Astrocyte (in vitro differentiated cells and primary cell): Measurements from ENCODE around the gene POLDIP3. TPM values are rescaled to one million over a fixed set of nuclear protein-coding genes. Genes with fewer than 3 reads are reported as not detected.

Source experiments
- DNase-seq: peaks from one replicate; pipeline ENCODE4 v3.0.0-alpha.2; 2010; ENCODE audit warnings: low read depth
- FAIRE-seq: peaks from 2 replicates; lab custom pipeline; 2011; peaks lifted over from hg19 to GRCh38; lab: Jason Lieb, UNC
- H2AFZ ChIP-seq: 2 replicates; pipeline ENCODE4 v1.6.0; 2012; ENCODE audit warnings: low read depth, low read length, inconsistent platforms
- H3K27ac ChIP-seq: 2 replicates; pipeline ENCODE4 v1.5.1; 2011; ENCODE audit warnings: low read depth, low read length, inconsistent platforms
- H3K27me3 ChIP-seq: 2 replicates; pipeline ENCODE4 v1.6.0; 2011; ENCODE audit warnings: low read length, inconsistent platforms; ENCODE audit not compliant: insufficient read depth
- H3K36me3 ChIP-seq: 2 replicates; pipeline ENCODE4 v1.5.1; 2011; ENCODE audit warnings: low read length, inconsistent platforms; ENCODE audit not compliant: insufficient read depth
- H3K4me1 ChIP-seq: 2 replicates; pipeline ENCODE4 v1.5.1; 2011; ENCODE audit warnings: low read length, inconsistent platforms; ENCODE audit not compliant: insufficient read depth
- H3K4me2 ChIP-seq: 2 replicates; pipeline ENCODE4 v1.6.0; 2012; ENCODE audit warnings: low read length, inconsistent platforms
- H3K4me3 ChIP-seq: 2 replicates; pipeline ENCODE4 v1.5.1; 2011; ENCODE audit warnings: low read depth, mild to moderate bottlenecking, low read length, inconsistent platforms; ENCODE audit not compliant: insufficient read depth
- H3K79me2 ChIP-seq: 2 replicates; pipeline ENCODE4 v1.6.0; 2012; ENCODE audit warnings: mild to moderate bottlenecking, low read length, inconsistent platforms; ENCODE audit not compliant: insufficient read depth
- H3K9ac ChIP-seq: 2 replicates; pipeline ENCODE4 v1.6.0; 2012; ENCODE audit warnings: mild to moderate bottlenecking, low read length, inconsistent platforms
- H3K9me3 ChIP-seq: 2 replicates; pipeline ENCODE4 v1.5.1; 2012; ENCODE audit warnings: low read depth, mild to moderate bottlenecking, low read length, inconsistent platforms; ENCODE audit not compliant: insufficient read depth
- H4K20me1 ChIP-seq: 2 replicates; pipeline ENCODE4 v1.6.0; 2012; ENCODE audit warnings: low read length, inconsistent platforms; ENCODE audit not compliant: insufficient read depth
- H3K27ac Mint-ChIP-seq: one replicate; pipeline ENCODE4 v1.8.0; 2021; ENCODE audit warnings: mild to moderate bottlenecking, mixed read lengths; ENCODE audit not compliant: unreplicated experiment
- H3K27me3 Mint-ChIP-seq: one replicate; pipeline ENCODE4 v1.8.0; 2021; ENCODE audit warnings: low read depth, mixed read lengths; ENCODE audit not compliant: unreplicated experiment
- H3K36me3 Mint-ChIP-seq: one replicate; pipeline ENCODE4 v1.8.0; 2021; ENCODE audit warnings: low read depth, mixed read lengths; ENCODE audit not compliant: unreplicated experiment
- H3K4me1 Mint-ChIP-seq: one replicate; pipeline ENCODE4 v1.8.0; 2021; ENCODE audit warnings: low read depth, mixed read lengths; ENCODE audit not compliant: unreplicated experiment
- H3K4me3 Mint-ChIP-seq: one replicate; pipeline ENCODE4 v1.8.0; 2021; ENCODE audit warnings: mild to moderate bottlenecking, moderate library complexity, mixed read lengths; ENCODE audit not compliant: unreplicated experiment
- H3K9me3 Mint-ChIP-seq: one replicate; pipeline ENCODE4 v1.8.0; 2021; ENCODE audit warnings: mild to moderate bottlenecking, mixed read lengths; ENCODE audit not compliant: unreplicated experiment
- EZH2 ChIP-seq: IDR thresholded peaks from 2 replicates; pipeline ENCODE4 v1.6.1; 2012; ENCODE audit warnings: mild to moderate bottlenecking, low read length, inconsistent platforms; ENCODE audit not compliant: insufficient read depth
- total RNA-seq: library from RNA; stranded (reverse); gene quantifications from 2 replicates; pipeline ENCODE4 v1.2.1, GENCODE V29; 2021
- TF ChIP-seq, protein P1 (sequence below): IDR thresholded peaks from 2 replicates; pipeline ENCODE4 v1.5.1; 2011; ENCODE audit warnings: low read depth, mild to moderate bottlenecking, inconsistent platforms, low read length, moderate library complexity; ENCODE audit not compliant: insufficient read depth

The POLDIP3 gene
- total RNA-seq, 1 donor from 2014 or later: 57.1 TPM

DNA sequence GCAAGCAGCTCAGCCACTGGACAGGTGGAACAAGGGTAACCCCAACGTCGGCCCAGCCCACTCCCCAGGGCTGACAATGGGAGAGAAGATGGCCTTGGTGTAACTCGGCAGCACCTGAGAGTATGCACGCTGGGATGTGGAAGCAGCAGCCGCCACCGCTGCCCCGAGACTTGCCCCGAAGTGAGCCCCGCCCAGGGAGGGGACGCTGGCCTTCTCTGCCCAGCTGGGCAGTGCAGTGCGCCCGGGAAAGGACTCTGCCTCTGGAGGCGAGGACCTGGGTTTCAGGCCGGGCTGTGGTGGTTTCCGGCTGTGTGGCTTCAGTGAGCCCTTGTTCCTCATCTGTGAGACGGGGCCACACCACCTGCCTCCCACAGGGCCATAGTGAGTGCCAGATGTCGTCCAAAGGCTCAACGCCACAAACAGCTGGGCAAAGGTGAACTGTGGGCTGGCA is 8.6 kb upstream of the POLDIP3 start:
- DNase-seq (no peak), FAIRE-seq (no peak)
- H3K79me2 ChIP-seq: no peaks in the 10 kb centered on the region
- no peak overlapping the region for H3K4me2 ChIP-seq
- no peak overlapping the region for H3K9ac ChIP-seq
- Mint-ChIP-seq H3K27me3 (no peaks in the 10 kb centered on the region), H3K9me3 (no peaks in the 10 kb centered on the region), H3K36me3 (peaks cover 11% of the 10 kb centered on the region), H3K4me3 (no peak overlapping the region), H3K4me1 (peaks cover 10% of the 10 kb centered on the region), H3K27ac (no peak overlapping the region)
- peaks cover 4% of the 10 kb centered on the region for H3K36me3 ChIP-seq
- peaks cover 17% of the 10 kb centered on the region for H3K4me1 ChIP-seq
- no peak overlapping the region for H2AFZ ChIP-seq
- H3K9me3 ChIP-seq: no peaks in the 10 kb centered on the region
- no peak overlapping the region for H3K27ac ChIP-seq
- peaks cover 17% of the 10 kb centered on the region for H4K20me1 ChIP-seq
- no peaks in the 10 kb centered on the region for H3K27me3 ChIP-seq
- H3K4me3 ChIP-seq: no peak overlapping the region
- TF ChIP-seq, protein P1, sequence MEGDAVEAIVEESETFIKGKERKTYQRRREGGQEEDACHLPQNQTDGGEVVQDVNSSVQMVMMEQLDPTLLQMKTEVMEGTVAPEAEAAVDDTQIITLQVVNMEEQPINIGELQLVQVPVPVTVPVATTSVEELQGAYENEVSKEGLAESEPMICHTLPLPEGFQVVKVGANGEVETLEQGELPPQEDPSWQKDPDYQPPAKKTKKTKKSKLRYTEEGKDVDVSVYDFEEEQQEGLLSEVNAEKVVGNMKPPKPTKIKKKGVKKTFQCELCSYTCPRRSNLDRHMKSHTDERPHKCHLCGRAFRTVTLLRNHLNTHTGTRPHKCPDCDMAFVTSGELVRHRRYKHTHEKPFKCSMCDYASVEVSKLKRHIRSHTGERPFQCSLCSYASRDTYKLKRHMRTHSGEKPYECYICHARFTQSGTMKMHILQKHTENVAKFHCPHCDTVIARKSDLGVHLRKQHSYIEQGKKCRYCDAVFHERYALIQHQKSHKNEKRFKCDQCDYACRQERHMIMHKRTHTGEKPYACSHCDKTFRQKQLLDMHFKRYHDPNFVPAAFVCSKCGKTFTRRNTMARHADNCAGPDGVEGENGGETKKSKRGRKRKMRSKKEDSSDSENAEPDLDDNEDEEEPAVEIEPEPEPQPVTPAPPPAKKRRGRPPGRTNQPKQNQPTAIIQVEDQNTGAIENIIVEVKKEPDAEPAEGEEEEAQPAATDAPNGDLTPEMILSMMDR: no peak
- no peak for TF ChIP-seq EZH2

DNA sequence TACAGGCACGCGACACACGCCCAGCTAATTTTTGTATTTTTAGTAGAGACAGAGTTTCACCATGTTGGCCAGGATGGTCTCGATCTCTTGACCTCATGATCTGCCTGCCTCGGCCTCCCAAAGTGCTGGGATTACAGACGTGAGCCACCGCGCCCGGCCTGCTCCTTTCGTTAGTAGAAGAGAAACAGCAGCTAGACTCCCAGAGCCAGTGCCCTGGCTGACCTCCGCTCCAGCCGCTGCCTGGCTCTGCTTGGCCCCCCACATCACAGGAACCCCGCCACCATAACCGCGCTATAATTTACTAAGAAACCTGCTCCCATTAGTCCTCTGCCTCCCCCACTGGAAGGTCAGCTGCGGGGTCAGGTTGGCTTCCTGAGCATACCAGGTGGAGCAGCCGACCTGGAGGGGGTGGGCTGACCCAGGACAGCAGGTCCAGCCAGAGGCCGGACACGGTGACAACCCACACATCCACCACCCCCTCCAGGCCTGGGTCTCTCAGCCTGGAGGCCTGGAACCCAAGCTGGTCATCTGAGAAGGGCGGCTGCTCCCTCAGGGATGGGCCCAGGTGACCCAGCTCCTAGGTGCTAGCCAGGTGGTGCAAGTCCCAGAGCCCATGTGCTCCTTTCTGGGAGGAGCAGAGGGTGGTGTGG is 7.5 kb upstream of the POLDIP3 start:
- Histone ChIP-seq H3K9ac (no peak overlapping the region), H3K36me3 (peaks cover 4% of the 10 kb centered on the region), H3K4me2 (no peak overlapping the region), H3K4me1 (peaks cover 17% of the 10 kb centered on the region), H2AFZ (no peak overlapping the region), H3K27me3 (no peaks in the 10 kb centered on the region), H3K27ac (no peak overlapping the region), H4K20me1 (peaks cover 17% of the 10 kb centered on the region), H3K79me2 (no peaks in the 10 kb centered on the region), H3K9me3 (no peaks in the 10 kb centered on the region), H3K4me3 (no peak overlapping the region)
- no peak for TF ChIP-seq EZH2
- TF ChIP-seq, protein P1: no peak
- Mint-ChIP-seq H3K27ac (no peak overlapping the region), H3K36me3 (peaks cover 6% of the 10 kb centered on the region), H3K27me3 (no peaks in the 10 kb centered on the region), H3K4me3 (no peak overlapping the region), H3K4me1 (peaks cover 14% of the 10 kb centered on the region), H3K9me3 (no peaks in the 10 kb centered on the region)
- FAIRE-seq (no peak), DNase-seq (no peak)

DNA sequence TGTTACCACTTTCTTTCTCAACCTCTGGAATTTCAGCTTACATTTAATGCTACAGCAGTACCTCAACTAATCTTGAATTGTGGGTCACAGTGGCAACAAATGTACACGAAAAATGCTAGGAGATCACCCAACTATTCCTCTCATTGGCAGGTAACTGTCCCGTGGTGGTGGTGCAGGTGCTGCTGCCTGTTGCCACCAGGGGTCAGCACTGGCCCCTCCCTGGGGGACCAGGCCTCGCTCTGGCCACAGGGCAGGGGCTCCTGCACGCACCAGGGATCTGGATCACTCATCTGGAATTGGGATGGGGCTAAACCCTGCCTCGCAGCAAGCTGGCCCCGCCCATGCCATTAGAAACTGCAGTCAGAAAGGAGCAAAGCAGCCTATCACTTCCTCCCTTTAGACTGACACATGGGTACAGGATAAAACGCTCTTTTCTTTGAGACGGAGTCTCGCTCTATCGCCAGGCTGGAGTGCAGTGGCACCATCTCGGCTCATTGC is 6.9 kb upstream of the POLDIP3 start:
- no peak overlapping the region for H3K27ac Mint-ChIP-seq
- H3K79me2 ChIP-seq: no peaks in the 10 kb centered on the region
- H3K9ac ChIP-seq: peak overlapping the region; percentile 26
- peaks cover 17% of the 10 kb centered on the region for H3K4me1 ChIP-seq
- peak overlapping the region; percentile 67 for H3K4me2 ChIP-seq
- H3K4me1 Mint-ChIP-seq: peaks cover 14% of the 10 kb centered on the region
- no peak overlapping the region for H2AFZ ChIP-seq
- peaks cover 6% of the 10 kb centered on the region for H3K36me3 Mint-ChIP-seq
- H3K36me3 ChIP-seq: peaks cover 2% of the 10 kb centered on the region
- H3K9me3 ChIP-seq: no peaks in the 10 kb centered on the region
- TF ChIP-seq EZH2: no peak
- TF ChIP-seq, protein P1: peak; percentile 86
- peak; percentile 37 for DNase-seq
- no peak overlapping the region for H3K4me3 Mint-ChIP-seq
- no peaks in the 10 kb centered on the region for H3K27me3 ChIP-seq
- no peak for FAIRE-seq
- H3K27me3 Mint-ChIP-seq: no peaks in the 10 kb centered on the region
- peak overlapping the region; percentile 59 for H3K27ac ChIP-seq
- H3K9me3 Mint-ChIP-seq: no peaks in the 10 kb centered on the region
- H3K4me3 ChIP-seq: no peak overlapping the region
- H4K20me1 ChIP-seq: peaks cover 17% of the 10 kb centered on the region
